Measurements from ENCODE around the gene CDC42BPA. TPM values are rescaled to one million over a fixed set of nuclear protein-coding genes. Genes with fewer than 3 reads are reported as not detected.
"Not testable (repeated sequence)": the region's sequence is repeated elsewhere in the genome, so short reads cannot be mapped to it uniquely, and the experiment has no call there.

Gene CDC42BPA
- total RNA-seq, 1 donor from 2014 or later = 1.0 TPM

GRCh38 chr1:227285745-227286144 is 32.5 kb downstream of the CDC42BPA start:
- H3K27ac Mint-ChIP-seq = no peak overlapping the region
- intact Hi-C loops (cut with micrococcal nuclease) = no loop called here
- no peak overlapping the region for H3K4me3 Mint-ChIP-seq
- no peaks in the 10 kb centered on the region for H3K36me3 Mint-ChIP-seq (ENCODE audit: low read depth)
- H3K27me3 Mint-ChIP-seq (ENCODE audit: insufficient read depth) = no peaks in the 10 kb centered on the region
- H3K4me1 Mint-ChIP-seq (ENCODE audit: low read depth) = no peaks in the 10 kb centered on the region
- H3K9me3 Mint-ChIP-seq = no peaks in the 10 kb centered on the region
- DNase-seq (ENCODE audit: low spot score) = no peak

GRCh38 chr1:227281371-227281770 is 36.9 kb downstream of the CDC42BPA start:
- DNase-seq (ENCODE audit: low spot score) = no peak
- H3K27me3 Mint-ChIP-seq (ENCODE audit: insufficient read depth) = no peaks in the 10 kb centered on the region
- intact Hi-C loops (cut with micrococcal nuclease) = no loop called here

DNA sequence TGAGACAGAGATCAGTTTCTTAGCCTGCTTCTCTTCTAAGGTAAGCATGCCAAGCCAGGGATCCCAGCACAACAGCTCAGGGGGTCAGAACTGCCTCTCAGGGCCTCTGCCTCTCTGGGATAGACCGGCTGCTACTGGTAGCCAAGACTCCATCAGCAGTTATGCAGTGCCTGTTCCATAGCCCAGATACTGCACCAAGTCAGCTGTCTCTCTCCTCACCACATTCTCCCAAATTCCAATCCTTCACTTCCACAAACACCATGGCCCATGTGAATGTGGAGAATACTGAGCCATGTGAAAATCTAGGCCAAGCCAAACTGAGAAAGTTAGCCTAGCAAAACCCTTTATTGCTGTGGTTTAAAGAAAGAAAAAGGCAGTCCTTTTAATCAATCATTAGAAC is 37.5 kb downstream of the CDC42BPA start:
- no peaks in the 10 kb centered on the region for H3K27me3 Mint-ChIP-seq (ENCODE audit: insufficient read depth)
- DNase-seq (ENCODE audit: low spot score) = no peak
- no peaks in the 10 kb centered on the region for H3K9me3 Mint-ChIP-seq
- no peaks in the 10 kb centered on the region for H3K4me1 Mint-ChIP-seq (ENCODE audit: low read depth)
- no peak overlapping the region for H3K4me3 Mint-ChIP-seq
- intact Hi-C loops (cut with micrococcal nuclease) = no loop called here
- H3K27ac Mint-ChIP-seq = no peak overlapping the region
- no peaks in the 10 kb centered on the region for H3K36me3 Mint-ChIP-seq (ENCODE audit: low read depth)

More at GRCh38 chr1:227281371-227281770, 36.9 kb downstream of the CDC42BPA start:
- H3K9me3 Mint-ChIP-seq = no peaks in the 10 kb centered on the region
- H3K27ac Mint-ChIP-seq = no peak overlapping the region
- no peaks in the 10 kb centered on the region for H3K36me3 Mint-ChIP-seq (ENCODE audit: low read depth)
- no peaks in the 10 kb centered on the region for H3K4me1 Mint-ChIP-seq (ENCODE audit: low read depth)
- no peak overlapping the region for H3K4me3 Mint-ChIP-seq

- DNase-seq (ENCODE audit: low spot score); intact Hi-C loops (cut with micrococcal nuclease); H3K9me3 Mint-ChIP-seq; H3K27me3 Mint-ChIP-seq (ENCODE audit: insufficient read depth); H3K27ac Mint-ChIP-seq; H3K36me3 Mint-ChIP-seq (ENCODE audit: low read depth); H3K4me1 Mint-ChIP-seq (ENCODE audit: low read depth); H3K4me3 Mint-ChIP-seq: not testable (repeated sequence)
These were observed 42.1 kb downstream of the CDC42BPA start for GRCh38 chr1:227276156-227276693.

GRCh38 chr1:227273557-227273956 is 44.7 kb downstream of the CDC42BPA start:
- Mint-ChIP-seq H3K4me1 (ENCODE audit: low read depth) (no peaks in the 10 kb centered on the region), H3K27me3 (ENCODE audit: insufficient read depth) (peaks cover 3% of the 10 kb centered on the region), H3K9me3 (peaks cover 4% of the 10 kb centered on the region), H3K4me3 (no peak overlapping the region), H3K27ac (no peak overlapping the region), H3K36me3 (ENCODE audit: low read depth) (no peaks in the 10 kb centered on the region)
- intact Hi-C loops (cut with micrococcal nuclease) = no loop called here
- no peak for DNase-seq (ENCODE audit: low spot score)

DNA sequence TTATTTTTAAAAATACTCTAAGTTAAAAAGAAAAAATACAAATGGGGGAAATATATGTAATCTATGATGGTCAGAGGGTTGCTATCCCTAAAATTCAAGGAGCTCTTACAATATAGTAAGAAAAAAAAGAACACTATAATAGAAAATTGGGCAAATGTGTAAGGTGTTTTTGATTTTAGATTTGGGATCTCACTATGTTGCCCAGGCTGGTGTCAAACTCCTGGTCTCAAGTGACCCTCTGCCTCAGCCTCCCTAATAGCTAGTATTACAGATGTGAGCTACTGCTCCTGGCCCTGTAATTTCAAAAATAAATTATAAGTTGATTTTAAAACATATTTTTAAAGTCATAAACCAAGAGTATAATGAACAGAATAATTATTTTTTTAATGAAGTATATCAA is 45.9 kb downstream of the CDC42BPA start:
- peaks cover 5% of the 10 kb centered on the region for H3K27me3 Mint-ChIP-seq (ENCODE audit: insufficient read depth)
- H3K27ac Mint-ChIP-seq = no peak overlapping the region
- H3K4me3 Mint-ChIP-seq = no peak overlapping the region
- H3K4me1 Mint-ChIP-seq (ENCODE audit: low read depth) = no peaks in the 10 kb centered on the region
- peaks cover 4% of the 10 kb centered on the region for H3K9me3 Mint-ChIP-seq
- H3K36me3 Mint-ChIP-seq (ENCODE audit: low read depth) = no peaks in the 10 kb centered on the region
- intact Hi-C loops (cut with micrococcal nuclease) = no loop called here
- DNase-seq (ENCODE audit: low spot score) = no peak

DNA sequence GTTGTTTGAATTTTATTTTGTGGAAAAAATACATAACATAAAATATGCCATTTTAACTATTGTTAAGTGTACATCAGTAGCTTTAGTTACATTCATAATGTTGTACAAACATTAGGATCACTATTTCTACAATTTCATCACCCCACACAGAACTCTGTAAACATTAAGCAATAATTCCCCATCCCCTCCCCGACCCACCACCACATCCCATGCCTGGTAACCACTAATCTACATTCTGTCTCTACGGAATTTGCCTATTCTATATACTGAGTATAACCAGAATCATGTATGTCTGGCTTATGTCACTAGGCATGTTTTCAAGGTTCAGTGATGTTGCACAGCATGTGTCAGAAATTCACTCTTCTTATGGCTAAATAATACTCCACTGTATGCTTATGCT is 47.7 kb downstream of the CDC42BPA start:
- Mint-ChIP-seq H3K36me3 (ENCODE audit: low read depth) (no peaks in the 10 kb centered on the region), H3K27ac (no peak overlapping the region), H3K4me3 (no peak overlapping the region)

GRCh38 chr1:227268943-227269342 is 49.3 kb downstream of the CDC42BPA start:
- Mint-ChIP-seq H3K27me3 (ENCODE audit: insufficient read depth) (peaks cover 10% of the 10 kb centered on the region), H3K9me3 (peaks cover 4% of the 10 kb centered on the region), H3K27ac (no peak overlapping the region), H3K4me3 (no peak overlapping the region), H3K36me3 (ENCODE audit: low read depth) (no peaks in the 10 kb centered on the region), H3K4me1 (ENCODE audit: low read depth) (no peaks in the 10 kb centered on the region)
- no peak for DNase-seq (ENCODE audit: low spot score)
- intact Hi-C loops (cut with micrococcal nuclease) = no loop called here

More for the DNA sequence above, 47.7 kb downstream of the CDC42BPA start:
- intact Hi-C loops (cut with micrococcal nuclease) = no loop called here
- Mint-ChIP-seq H3K4me1 (ENCODE audit: low read depth) (no peaks in the 10 kb centered on the region), H3K9me3 (peaks cover 4% of the 10 kb centered on the region), H3K27me3 (ENCODE audit: insufficient read depth) (peaks cover 9% of the 10 kb centered on the region)
- DNase-seq (ENCODE audit: low spot score) = no peak

GRCh38 chr1:227265891-227266290 is 52.4 kb downstream of the CDC42BPA start:
- no peaks in the 10 kb centered on the region for H3K4me1 Mint-ChIP-seq (ENCODE audit: low read depth)
- no peak for DNase-seq (ENCODE audit: low spot score)
- no peaks in the 10 kb centered on the region for H3K9me3 Mint-ChIP-seq
- H3K4me3 Mint-ChIP-seq = no peak overlapping the region
- peaks cover 10% of the 10 kb centered on the region for H3K27me3 Mint-ChIP-seq (ENCODE audit: insufficient read depth)
- H3K36me3 Mint-ChIP-seq (ENCODE audit: low read depth) = no peaks in the 10 kb centered on the region
- intact Hi-C loops (cut with micrococcal nuclease) = no loop called here
- no peak overlapping the region for H3K27ac Mint-ChIP-seq

DNA sequence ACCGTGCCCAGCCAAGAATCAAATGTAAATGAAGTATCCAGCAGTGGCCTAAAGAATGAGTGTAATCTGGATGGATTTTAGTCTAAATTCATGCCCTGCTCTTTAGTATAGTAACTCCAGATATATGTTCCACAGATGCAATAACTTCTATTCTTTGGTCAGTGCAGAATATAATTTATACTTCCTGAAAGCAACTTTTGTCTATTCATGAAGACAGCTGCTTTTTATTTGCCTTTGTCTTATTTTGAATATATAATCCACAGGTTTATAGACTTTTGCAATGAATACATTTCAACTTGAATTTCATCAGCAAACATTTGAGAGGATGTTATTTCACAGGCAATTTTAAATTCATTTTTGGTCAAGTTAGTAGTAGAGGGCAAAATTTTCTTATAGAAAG is 54.4 kb downstream of the CDC42BPA start:
- intact Hi-C loops (cut with micrococcal nuclease) = no loop called here
- H3K27ac Mint-ChIP-seq = no peak overlapping the region
- no peaks in the 10 kb centered on the region for H3K9me3 Mint-ChIP-seq
- DNase-seq (ENCODE audit: low spot score) = no peak
- H3K4me3 Mint-ChIP-seq = no peak overlapping the region
- H3K4me1 Mint-ChIP-seq (ENCODE audit: low read depth) = no peaks in the 10 kb centered on the region
- peaks cover 7% of the 10 kb centered on the region for H3K27me3 Mint-ChIP-seq (ENCODE audit: insufficient read depth)
- no peaks in the 10 kb centered on the region for H3K36me3 Mint-ChIP-seq (ENCODE audit: low read depth)

DNA sequence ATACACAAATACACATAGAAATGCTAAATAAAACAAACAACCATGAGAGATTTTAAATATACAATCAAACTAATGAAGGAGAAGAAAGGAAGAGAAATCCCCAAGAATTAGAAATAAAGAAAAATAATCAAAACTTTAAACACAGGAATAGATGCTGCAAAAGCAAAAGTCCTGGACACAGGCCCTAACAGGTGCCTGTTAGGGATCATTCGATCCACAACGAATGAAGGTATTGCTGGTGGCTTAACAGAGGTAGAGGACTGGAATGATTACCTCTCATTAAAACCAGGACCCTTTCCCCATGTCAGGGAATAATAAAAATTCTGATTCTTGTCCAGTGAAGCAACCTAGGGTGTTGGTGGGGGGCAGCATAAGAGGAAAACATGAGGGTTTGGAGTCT is 56.8 kb downstream of the CDC42BPA start:
- H3K4me3 Mint-ChIP-seq = no peak overlapping the region
- H3K4me1 Mint-ChIP-seq (ENCODE audit: low read depth) = no peaks in the 10 kb centered on the region
- H3K27ac Mint-ChIP-seq = no peak overlapping the region
- peaks cover 4% of the 10 kb centered on the region for H3K27me3 Mint-ChIP-seq (ENCODE audit: insufficient read depth)
- no peak for DNase-seq (ENCODE audit: low spot score)
- no peaks in the 10 kb centered on the region for H3K36me3 Mint-ChIP-seq (ENCODE audit: low read depth)
- no peaks in the 10 kb centered on the region for H3K9me3 Mint-ChIP-seq
- intact Hi-C loops (cut with micrococcal nuclease) = no loop called here

DNA sequence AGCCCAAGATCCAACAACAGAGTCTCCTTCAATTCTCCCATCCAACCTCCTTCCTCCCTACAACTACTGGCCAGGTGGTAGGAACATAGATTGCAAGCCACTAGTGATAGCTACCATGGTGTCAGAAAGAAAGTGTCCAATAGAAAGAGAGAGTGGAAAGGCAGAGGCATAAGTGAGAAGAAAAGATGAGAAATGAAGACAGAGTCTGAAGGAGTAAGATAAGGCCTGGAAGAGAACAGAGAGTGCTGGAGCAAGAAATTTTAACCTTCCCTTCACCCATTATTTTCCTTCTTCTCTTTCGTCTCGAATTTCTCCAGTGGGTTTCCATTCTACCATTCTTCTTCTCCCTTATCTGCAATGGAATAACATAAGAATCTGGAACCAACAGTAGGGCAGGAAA is 57.9 kb downstream of the CDC42BPA start:
- intact Hi-C loops (cut with micrococcal nuclease) = no loop called here
- Mint-ChIP-seq H3K4me3 (no peak overlapping the region), H3K27me3 (ENCODE audit: insufficient read depth) (peaks cover 1% of the 10 kb centered on the region), H3K9me3 (no peaks in the 10 kb centered on the region), H3K27ac (no peak overlapping the region), H3K36me3 (ENCODE audit: low read depth) (no peaks in the 10 kb centered on the region), H3K4me1 (ENCODE audit: low read depth) (no peaks in the 10 kb centered on the region)
- DNase-seq (ENCODE audit: low spot score) = no peak

GRCh38 chr1:227257964-227258363 is 60.3 kb downstream of the CDC42BPA start:
- Mint-ChIP-seq H3K36me3 (ENCODE audit: low read depth) (no peaks in the 10 kb centered on the region), H3K4me3 (no peak overlapping the region), H3K27me3 (ENCODE audit: insufficient read depth) (peaks cover 4% of the 10 kb centered on the region), H3K27ac (no peak overlapping the region), H3K4me1 (ENCODE audit: low read depth) (no peaks in the 10 kb centered on the region), H3K9me3 (no peaks in the 10 kb centered on the region)
- no peak for DNase-seq (ENCODE audit: low spot score)
- intact Hi-C loops (cut with micrococcal nuclease) = no loop called here

- intact Hi-C loops (cut with micrococcal nuclease) = no loop called here
- DNase-seq (ENCODE audit: low spot score) = no peak
- no peaks in the 10 kb centered on the region for H3K36me3 Mint-ChIP-seq (ENCODE audit: low read depth)
- H3K9me3 Mint-ChIP-seq = no peaks in the 10 kb centered on the region
- H3K4me1 Mint-ChIP-seq (ENCODE audit: low read depth) = no peaks in the 10 kb centered on the region
- no peak overlapping the region for H3K27ac Mint-ChIP-seq
- H3K4me3 Mint-ChIP-seq = no peak overlapping the region
- H3K27me3 Mint-ChIP-seq (ENCODE audit: insufficient read depth) = peaks cover 9% of the 10 kb centered on the region
These were observed 63.1 kb downstream of the CDC42BPA start for GRCh38 chr1:227255086-227255732.

Data from activated T-helper 1 cell treated with anti-CD3 and anti-CD28 coated beads, Interleukin-12 subunit alpha, Interleukin-12 subunit beta, Interleukin-2, Interleukin-4 antibody, amounts not matched to agents 30 ng/mL and 10 ng/mL and 1 ng/mL, durations not matched to agents 14 hours and 24 hours and 36 hours (primary cell).